Right lobe of liver (tissue), 6 donors: ENCODE results near the gene SERPINB2. TPM values are rescaled to one million over a fixed set of nuclear protein-coding genes. Genes with fewer than 3 reads are reported as not detected.
"Not testable (repeated sequence)": the region's sequence is repeated elsewhere in the genome, so short reads cannot be mapped to it uniquely, and the experiment has no call there.

ENCODE experiments used
- ATAC-seq, 4 donors: fragments of 200-7000 bp; cut with Tn5 transposase; one replicate each; pipeline ENCODE4 v1.9.1; 2020; ENCODE audit warnings: mild to moderate bottlenecking in 4 of 4, moderate library complexity in 4 of 4
- DNase-seq, 3 donors: peaks; one replicate each; pipeline ENCODE4 v3.0.0-alpha.2; 2020
- H3K27ac ChIP-seq, 3 donors: fragments of 200-600 bp; one replicate each; pipeline ENCODE4 v1.8.0; 2022
- H3K27me3 ChIP-seq, 2 donors: fragments of 200-600 bp; one replicate each; pipeline ENCODE4 v1.8.0; 2022
- H3K36me3 ChIP-seq, 4 donors: fragments of 200-600 bp; sonication (generic) in 1 of 4; one replicate each; pipeline versions ENCODE4 v1.5.1 to v1.8.0; 2017 to 2022; ENCODE audit warnings: control low read depth in 1 of 4
- H3K4me1 ChIP-seq, 4 donors: fragments of 200-600 bp; sonication (generic) in 1 of 4; one replicate each; pipeline versions ENCODE4 v1.5.1 to v1.8.0; 2017 to 2022; ENCODE audit warnings: control low read depth in 1 of 4
- H3K4me3 ChIP-seq, 3 donors: fragments of 200-600 bp; one replicate each; pipeline ENCODE4 v1.8.0; 2022
- H3K9me3 ChIP-seq, 4 donors: fragments of 200-600 bp; sonication (generic) in 1 of 4; one replicate each; pipeline versions ENCODE4 v1.5.1 to v1.8.0; 2017 to 2022; ENCODE audit warnings: control low read depth in 1 of 4
- POLR2A ChIP-seq: fragments of 450-650 bp; IDR thresholded peaks from one replicate; pipeline ENCODE4 v1.6.1; 2017; ENCODE audit warnings: antibody characterized with exemption, mild to moderate bottlenecking
- WGBS: methylation state at CpG from one replicate; pipeline ENCODE4 v1.1.6; 2018; ENCODE audit warnings: low coverage, low lambda C conversion rate; ENCODE audit not compliant: insufficient coverage; ENCODE audit errors: missing lambda C conversion rate; 5-methylcytosine and 5-hydroxymethylcytosine counted together
- intact Hi-C, 2 donors: fragments of 100-400 bp; cut with DNase I; formaldehyde crosslinking; loops; one replicate each; pipeline versions ENCODE4 v1.11.2 to v1.14.1; 2022
- total RNA-seq, 6 experiments: library from RNA; depleted of rRNA in 2 of 6; stranded (reverse); fragments of >200 nt in 2 of 6; fragmentation: NEBNext Ultra II Directional in 3 of 6; extraction: Animal tissue kit (Norgen Biotek cat#: 25700) in 3 of 6; gene quantifications; one replicate each; pipeline versions ENCODE4 v1.1.0 to v1.2.4, GENCODE V29; 2016 to 2023
- TF ChIP-seq, protein P1 (sequence below), 4 donors: fragments of 200-600 bp in 3 of 4; fragments of 450-650 bp in 1 of 4; IDR thresholded peaks; one replicate each; pipeline versions ENCODE4 v1.5.1 to v1.8.0; 2016 to 2022; ENCODE audit warnings: antibody characterized with exemption in 4 of 4, mild to moderate bottlenecking in 2 of 4
- donor health status: DM: no; HTN: yes; CAD: no.
- donor health status: DM: no; HTN: no; CAD: no.
- donor health status: DM: no; HTN: no; CAD: no.
- donor health status: DM: no; HTN: yes; CAD: no.
- donor health status: DM: no; HTN: yes; CAD: no.

Gene SERPINB2
- total RNA-seq, 6 experiments from 2014 or later, result not detected

GRCh38 chr18:63909870-63910269 lies 22.4 kb downstream of the SERPINB2 start:
- Histone ChIP-seq H3K4me1 (no peaks in the 10 kb centered on the region), H3K27ac (no peak overlapping the region), H3K27me3 (no peaks in the 10 kb centered on the region), H3K9me3 (no peaks in the 10 kb centered on the region), H3K4me3 (no peak overlapping the region), H3K36me3 (no peaks in the 10 kb centered on the region)
- DNase-seq (no peak), ATAC-seq (no peak)
- no peak for TF ChIP-seq POLR2A
- TF ChIP-seq, protein P1, sequence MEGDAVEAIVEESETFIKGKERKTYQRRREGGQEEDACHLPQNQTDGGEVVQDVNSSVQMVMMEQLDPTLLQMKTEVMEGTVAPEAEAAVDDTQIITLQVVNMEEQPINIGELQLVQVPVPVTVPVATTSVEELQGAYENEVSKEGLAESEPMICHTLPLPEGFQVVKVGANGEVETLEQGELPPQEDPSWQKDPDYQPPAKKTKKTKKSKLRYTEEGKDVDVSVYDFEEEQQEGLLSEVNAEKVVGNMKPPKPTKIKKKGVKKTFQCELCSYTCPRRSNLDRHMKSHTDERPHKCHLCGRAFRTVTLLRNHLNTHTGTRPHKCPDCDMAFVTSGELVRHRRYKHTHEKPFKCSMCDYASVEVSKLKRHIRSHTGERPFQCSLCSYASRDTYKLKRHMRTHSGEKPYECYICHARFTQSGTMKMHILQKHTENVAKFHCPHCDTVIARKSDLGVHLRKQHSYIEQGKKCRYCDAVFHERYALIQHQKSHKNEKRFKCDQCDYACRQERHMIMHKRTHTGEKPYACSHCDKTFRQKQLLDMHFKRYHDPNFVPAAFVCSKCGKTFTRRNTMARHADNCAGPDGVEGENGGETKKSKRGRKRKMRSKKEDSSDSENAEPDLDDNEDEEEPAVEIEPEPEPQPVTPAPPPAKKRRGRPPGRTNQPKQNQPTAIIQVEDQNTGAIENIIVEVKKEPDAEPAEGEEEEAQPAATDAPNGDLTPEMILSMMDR (IDR thresholded peaks at IDR 0.05), result no peak
- intact Hi-C loops, result no loop called here
- 42% methylated on average over 2 of the region's 2 CpGs for WGBS

DNA sequence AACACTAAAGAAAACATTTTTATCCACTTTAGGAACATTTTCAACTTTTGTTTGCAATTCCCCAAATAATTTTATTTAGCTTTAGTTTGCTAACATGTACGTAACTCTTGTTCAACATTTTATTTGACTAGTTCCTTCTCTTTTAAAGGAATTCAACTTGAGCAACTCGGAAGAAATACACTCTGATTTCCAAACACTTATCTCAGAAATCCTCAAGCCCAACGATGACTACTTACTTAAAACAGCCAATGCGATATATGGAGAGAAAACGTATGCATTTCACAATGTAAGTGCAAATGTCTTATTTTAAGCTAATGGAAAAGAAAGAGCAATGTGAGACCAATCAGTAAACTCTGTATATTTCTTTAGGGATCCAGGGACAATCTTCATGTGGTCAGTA lies 30.3 kb downstream of the SERPINB2 start:
- intact Hi-C loops, result no loop called here
- Histone ChIP-seq H3K27ac (no peak overlapping the region), H3K9me3 (no peaks in the 10 kb centered on the region), H3K36me3 (no peaks in the 10 kb centered on the region), H3K4me3 (no peak overlapping the region), H3K4me1 (no peaks in the 10 kb centered on the region), H3K27me3 (no peaks in the 10 kb centered on the region)
- no peak for ATAC-seq
- WGBS, result 56% methylated on average over 5 of the region's 5 CpGs
- DNase-seq, result no peak
- TF ChIP-seq POLR2A, result no peak
- TF ChIP-seq, protein P1 (IDR thresholded peaks at IDR 0.05), result no peak

GRCh38 chr18:63922049-63922448 lies 34.5 kb downstream of the SERPINB2 start:
- DNase-seq, result no peak
- Histone ChIP-seq H3K4me1 (no peaks in the 10 kb centered on the region), H3K9me3 (no peaks in the 10 kb centered on the region), H3K36me3 (no peaks in the 10 kb centered on the region), H3K4me3 (no peak overlapping the region), H3K27me3 (no peaks in the 10 kb centered on the region), H3K27ac (no peak overlapping the region)
- no peak for ATAC-seq
- 61% methylated on average over 2 of the region's 2 CpGs for WGBS
- intact Hi-C loops, result no loop called here
- TF ChIP-seq, protein P1 (IDR thresholded peaks at IDR 0.05), result no peak
- TF ChIP-seq POLR2A, result no peak

DNA sequence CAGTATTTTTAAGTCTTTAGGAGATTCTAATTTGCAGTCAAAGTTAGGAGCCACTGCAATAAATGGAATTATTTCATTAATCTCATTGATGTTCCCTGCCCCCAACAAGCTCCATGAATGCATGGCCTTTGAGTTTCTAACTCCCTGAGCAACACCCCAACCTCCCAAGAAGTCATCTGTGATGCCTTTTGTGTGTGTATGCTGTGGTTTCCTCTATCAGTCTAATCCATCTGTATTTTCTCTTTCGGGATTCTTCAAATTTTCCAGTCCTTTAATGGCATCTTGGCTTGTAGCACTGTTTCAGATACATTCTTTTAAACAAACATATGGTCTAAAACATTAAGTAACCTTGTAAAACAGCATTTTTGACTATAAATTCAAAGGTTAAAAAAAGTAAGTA lies 37.0 kb downstream of the SERPINB2 start:
- TF ChIP-seq, protein P1 (IDR thresholded peaks at IDR 0.05), result no peak
- TF ChIP-seq POLR2A, result no peak
- intact Hi-C loops, result no loop called here
- no peak for ATAC-seq

DNA sequence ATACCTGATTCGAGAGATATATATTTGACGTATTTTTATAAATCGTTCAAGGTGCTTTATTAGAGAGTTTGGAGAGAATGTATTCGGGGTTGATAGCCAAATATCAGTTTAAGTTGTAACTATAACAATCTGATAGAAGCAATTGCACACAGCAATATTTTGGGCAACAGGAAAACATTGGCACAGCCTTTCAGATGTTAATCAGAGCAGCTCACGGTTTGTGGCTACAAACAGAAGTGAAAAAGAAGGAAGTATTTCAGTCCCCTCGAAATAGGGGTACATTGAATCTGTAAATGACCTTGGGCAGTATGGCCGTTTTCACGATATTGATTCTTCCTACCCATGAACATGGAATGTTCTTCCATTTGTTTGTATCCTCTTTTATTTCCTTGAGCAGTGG lies 40.8 kb downstream of the SERPINB2 start:
- Histone ChIP-seq H3K27me3 (no peaks in the 10 kb centered on the region), H3K4me3 (no peak overlapping the region), H3K9me3 (no peaks in the 10 kb centered on the region), H3K4me1 (no peaks in the 10 kb centered on the region), H3K27ac (no peak overlapping the region), H3K36me3 (no peaks in the 10 kb centered on the region)
- DNase-seq, result no peak
- WGBS, result 41% methylated on average over 8 of the region's 8 CpGs
- intact Hi-C loops, result no loop called here
- no peak for TF ChIP-seq POLR2A
- TF ChIP-seq, protein P1 (IDR thresholded peaks at IDR 0.05), result no peak
- no peak for ATAC-seq

More for the DNA sequence above, 37.0 kb downstream of the SERPINB2 start:
- Histone ChIP-seq H3K27ac (no peak overlapping the region), H3K27me3 (no peaks in the 10 kb centered on the region), H3K36me3 (no peaks in the 10 kb centered on the region), H3K9me3 (no peaks in the 10 kb centered on the region), H3K4me1 (no peaks in the 10 kb centered on the region), H3K4me3 (no peak overlapping the region)
- no peak for DNase-seq
- 50% methylated on average over 1 of the region's 1 CpG for WGBS

DNA sequence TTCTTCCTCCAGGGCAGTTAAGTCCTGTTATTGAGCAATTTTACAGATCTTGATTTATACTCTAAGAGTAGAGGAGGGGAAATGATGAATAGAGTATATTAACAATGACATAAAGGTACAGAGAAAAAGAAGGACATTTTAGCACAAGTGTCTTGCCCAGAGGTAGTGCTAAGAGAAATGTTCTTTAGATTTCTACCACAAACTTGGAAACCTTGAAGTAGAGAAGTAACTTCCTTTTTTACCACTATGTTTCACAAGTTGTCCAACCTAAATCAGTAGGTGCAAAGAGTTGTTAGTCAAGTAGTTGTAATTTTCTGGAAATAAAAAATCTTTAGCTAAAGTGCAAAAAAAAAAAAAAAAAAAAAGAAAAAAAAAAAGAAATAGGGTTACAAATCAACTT lies 41.9 kb downstream of the SERPINB2 start:
- H3K27ac ChIP-seq, intact Hi-C loops, H3K9me3 ChIP-seq, H3K27me3 ChIP-seq, DNase-seq, ATAC-seq, H3K4me1 ChIP-seq, H3K36me3 ChIP-seq, H3K4me3 ChIP-seq: not testable (repeated sequence)
